Pancreas (tissue), 10 donors: ENCODE measurements around the gene FAM181A. TPM values are rescaled to one million over a fixed set of nuclear protein-coding genes. Genes with fewer than 3 reads are reported as not detected.

ENCODE experiments used
- ATAC-seq, 4 donors: fragments of 200-7000 bp; cut with Tn5 transposase; one replicate each; pipeline versions ENCODE4 v1.8.0 to v1.9.1; 2020; ENCODE audit warnings: mild to moderate bottlenecking in 4 of 4, moderate library complexity in 4 of 4
- DNase-seq, 6 donors: peaks; one replicate each; pipeline ENCODE4 v3.0.0-alpha.2; 2020
- FAIRE-seq: peaks from 2 replicates; lab custom pipeline; 2012; peaks lifted over from hg19 to GRCh38; lab: Jason Lieb, UNC
- H3K27ac ChIP-seq, 4 donors: fragments of 200-600 bp; sonication (generic); 1 replicate in 3 of 4; 2 replicates in 1 of 4; pipeline versions ENCODE4 v1.5.0 to v1.8.0; 2020
- H3K27me3 ChIP-seq, 4 donors: fragments of 200-600 bp; one replicate each; pipeline ENCODE4 v1.8.0; 2021
- H3K36me3 ChIP-seq, 3 donors: fragments of 200-600 bp; sonication (generic) in 1 of 3; one replicate each; pipeline versions ENCODE4 v1.5.0 to v1.8.0; 2020 to 2021
- H3K4me1 ChIP-seq, 3 donors: fragments of 200-600 bp; one replicate each; pipeline ENCODE4 v1.8.0; 2021
- H3K4me3 ChIP-seq, 4 donors: fragments of 200-600 bp; sonication (generic) in 2 of 4; one replicate each; pipeline versions ENCODE4 v1.5.0 to v1.8.0; 2020 to 2021
- H3K9me3 ChIP-seq, 4 donors: fragments of 200-600 bp; one replicate each; pipeline ENCODE4 v1.8.0; 2021
- WGBS, 2 donors: extraction: QIAGEN DNeasy Blood & Tissue Kit; methylation state at CpG; one replicate each; pipeline ENCODE4 v1.1.7; 2013; 5-methylcytosine and 5-hydroxymethylcytosine counted together
- intact Hi-C, 3 donors: fragments of 100-400 bp; cut with DNase I; formaldehyde crosslinking; loops; one replicate each; pipeline versions ENCODE4 v1.11.1 to v1.14.2; 2022
- polyA plus RNA-seq, 2 donors: library from polyadenylated mRNA; stranded (reverse); fragments of 200-250 nt; gene quantifications; one replicate each; pipeline ENCODE4 v1.2.3, GENCODE V29; 2013
- total RNA-seq, 6 donors: library from RNA; stranded (reverse); fragmentation: NEBNext Ultra II Directional in 4 of 6; extraction: Animal tissue kit (Norgen Biotek cat#: 25700) in 4 of 6; gene quantifications; one replicate each; pipeline versions ENCODE4 v1.2.1 to v1.2.4, GENCODE V29; 2021 to 2023
- TF ChIP-seq, protein P1 (sequence below), 4 donors: fragments of 200-600 bp; sonication (generic) in 3 of 4; IDR thresholded peaks; one replicate each; pipeline versions ENCODE4 v1.5.0 to v1.8.0; 2021; ENCODE audit warnings: antibody characterized with exemption in 4 of 4
- donor health status: healthy with polysubstance abuse.
- donor health status: DM: no; HTN: no; CAD: no; lungs with moderate emphysema.
- donor health status: DM: no; HTN: no; CAD: no.
- donor health status: control.
- donor health status: control.
- donor health status: Bipolar disorder and iron deficiency.
- donor health status: DM: yes; HTN: yes; CAD: no.
- donor health status: DM: no; HTN: no; CAD: no.
- donor health status: DM: no; HTN: no; CAD: no.
- donor health status: DM: yes; HTN: yes; CAD: no.

The FAM181A gene
- total and polyA plus RNA-seq, 8 donors = not detected

DNA sequence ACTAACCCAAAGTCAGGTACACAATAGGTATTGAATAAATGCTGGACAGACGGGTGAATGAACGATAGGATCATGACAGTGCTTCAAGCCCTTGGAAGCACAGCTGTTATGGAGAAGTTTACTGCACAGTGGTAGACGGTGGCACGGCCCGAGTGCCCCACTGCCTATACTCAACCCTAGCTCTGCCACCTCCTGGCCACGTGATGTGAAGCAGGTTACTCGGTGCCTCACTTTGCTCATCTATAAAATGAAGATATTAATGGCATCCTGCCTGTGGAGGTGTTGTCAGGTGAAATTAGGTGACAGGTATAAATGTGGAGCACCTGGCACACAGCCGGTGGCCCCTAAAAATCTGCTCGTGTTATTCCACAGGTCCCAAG, 43.4 kb downstream of the FAM181A start:
- FAIRE-seq (no peak), DNase-seq (peak in 4 of 6 donors; percentile 28 to 70 (median 60)), ATAC-seq (peak; percentile 88 to 93 (median 90))
- H3K4me1 ChIP-seq = no peaks in the 10 kb centered on the region
- intact Hi-C loops = no loop called here
- H3K9me3 ChIP-seq = no peaks in the 10 kb centered on the region
- H3K27me3 ChIP-seq = no peaks in the 10 kb centered on the region
- H3K36me3 ChIP-seq = no peaks in the 10 kb centered on the region
- 15 to 25% methylated on average over 9 of the region's 9 CpGs for WGBS, 2 donors
- TF ChIP-seq, protein P1, sequence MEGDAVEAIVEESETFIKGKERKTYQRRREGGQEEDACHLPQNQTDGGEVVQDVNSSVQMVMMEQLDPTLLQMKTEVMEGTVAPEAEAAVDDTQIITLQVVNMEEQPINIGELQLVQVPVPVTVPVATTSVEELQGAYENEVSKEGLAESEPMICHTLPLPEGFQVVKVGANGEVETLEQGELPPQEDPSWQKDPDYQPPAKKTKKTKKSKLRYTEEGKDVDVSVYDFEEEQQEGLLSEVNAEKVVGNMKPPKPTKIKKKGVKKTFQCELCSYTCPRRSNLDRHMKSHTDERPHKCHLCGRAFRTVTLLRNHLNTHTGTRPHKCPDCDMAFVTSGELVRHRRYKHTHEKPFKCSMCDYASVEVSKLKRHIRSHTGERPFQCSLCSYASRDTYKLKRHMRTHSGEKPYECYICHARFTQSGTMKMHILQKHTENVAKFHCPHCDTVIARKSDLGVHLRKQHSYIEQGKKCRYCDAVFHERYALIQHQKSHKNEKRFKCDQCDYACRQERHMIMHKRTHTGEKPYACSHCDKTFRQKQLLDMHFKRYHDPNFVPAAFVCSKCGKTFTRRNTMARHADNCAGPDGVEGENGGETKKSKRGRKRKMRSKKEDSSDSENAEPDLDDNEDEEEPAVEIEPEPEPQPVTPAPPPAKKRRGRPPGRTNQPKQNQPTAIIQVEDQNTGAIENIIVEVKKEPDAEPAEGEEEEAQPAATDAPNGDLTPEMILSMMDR (IDR thresholded peaks at IDR 0.05) = peak in 2 of 4 donors; percentile 24 to 32
- no peak overlapping the region for H3K27ac ChIP-seq
- H3K4me3 ChIP-seq = peak overlapping the region in 1 of 4 donors; percentile 22

DNA sequence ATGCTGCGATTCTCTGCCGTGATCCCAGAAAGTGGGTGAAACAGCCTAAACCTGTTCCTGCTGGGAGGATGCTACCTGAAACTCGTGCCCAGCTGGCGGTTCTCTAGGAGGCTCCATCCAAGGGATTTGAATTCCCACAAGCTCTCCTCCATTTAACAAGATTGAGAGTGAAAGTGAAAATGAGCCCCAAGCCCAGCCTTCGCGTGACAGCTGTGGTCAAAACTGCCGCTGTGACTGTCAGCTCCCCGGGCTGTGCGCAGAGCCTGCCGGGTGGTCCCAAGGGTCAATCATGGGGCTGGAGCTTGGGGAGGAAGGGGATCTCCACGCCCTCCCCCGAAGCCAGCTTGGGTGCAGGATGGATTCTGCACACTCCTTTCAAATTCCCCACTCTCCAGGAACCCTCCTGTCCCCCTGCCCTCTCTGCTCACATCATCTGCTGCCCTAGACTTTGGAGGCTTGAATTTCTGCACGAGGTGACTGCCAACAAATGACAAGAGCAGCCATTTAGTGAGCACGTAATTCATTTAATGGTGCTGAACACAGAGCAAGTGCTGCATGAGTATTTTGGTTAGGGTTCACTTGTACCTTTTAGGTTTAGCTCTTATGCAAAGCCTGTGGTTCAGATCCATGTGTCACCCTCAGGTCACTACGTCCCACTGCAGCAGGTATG, 44.0 kb downstream of the FAM181A start:
- WGBS, 2 donors = 50 to 61% methylated on average over 15 of the region's 15 CpGs

DNA sequence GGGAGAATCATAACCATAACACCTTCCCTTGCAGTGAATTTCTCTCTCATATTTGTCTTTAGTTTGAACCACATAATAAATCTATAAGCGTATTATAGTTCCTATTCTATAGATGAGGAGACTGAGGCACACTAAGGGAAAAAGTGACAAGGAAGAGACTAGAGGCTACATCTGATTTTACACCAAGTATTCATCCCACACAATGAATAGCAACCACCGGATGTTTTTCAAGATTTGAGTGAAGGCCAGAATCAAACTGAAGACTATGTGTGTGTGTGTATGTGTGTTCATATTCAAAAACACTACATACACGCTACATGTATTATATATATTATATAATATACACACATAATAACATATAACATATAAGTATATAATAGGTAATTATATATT, 44.5 kb downstream of the FAM181A start:
- 74 to 81% methylated on average over 3 of the region's 3 CpGs for WGBS, 2 donors
- no peak for ATAC-seq
- Histone ChIP-seq H3K4me3 (no peak overlapping the region), H3K27me3 (no peaks in the 10 kb centered on the region), H3K4me1 (no peaks in the 10 kb centered on the region), H3K9me3 (no peaks in the 10 kb centered on the region), H3K36me3 (no peaks in the 10 kb centered on the region), H3K27ac (no peak overlapping the region)
- DNase-seq = no peak
- no peak for FAIRE-seq
- TF ChIP-seq, protein P1 (IDR thresholded peaks at IDR 0.05) = no peak
- intact Hi-C loops = no loop called here

More for the DNA sequence above, 44.0 kb downstream of the FAM181A start:
- FAIRE-seq (no peak), DNase-seq (no peak), ATAC-seq (peak in 2 of 4 donors; percentile 31 to 32)
- Histone ChIP-seq H3K4me1 (no peaks in the 10 kb centered on the region), H3K36me3 (no peaks in the 10 kb centered on the region), H3K9me3 (no peaks in the 10 kb centered on the region), H3K27me3 (no peaks in the 10 kb centered on the region), H3K4me3 (peak overlapping the region in 1 of 4 donors; percentile 22), H3K27ac (no peak overlapping the region)
- intact Hi-C loops = no loop called here
- TF ChIP-seq, protein P1 (IDR thresholded peaks at IDR 0.05) = no peak

DNA sequence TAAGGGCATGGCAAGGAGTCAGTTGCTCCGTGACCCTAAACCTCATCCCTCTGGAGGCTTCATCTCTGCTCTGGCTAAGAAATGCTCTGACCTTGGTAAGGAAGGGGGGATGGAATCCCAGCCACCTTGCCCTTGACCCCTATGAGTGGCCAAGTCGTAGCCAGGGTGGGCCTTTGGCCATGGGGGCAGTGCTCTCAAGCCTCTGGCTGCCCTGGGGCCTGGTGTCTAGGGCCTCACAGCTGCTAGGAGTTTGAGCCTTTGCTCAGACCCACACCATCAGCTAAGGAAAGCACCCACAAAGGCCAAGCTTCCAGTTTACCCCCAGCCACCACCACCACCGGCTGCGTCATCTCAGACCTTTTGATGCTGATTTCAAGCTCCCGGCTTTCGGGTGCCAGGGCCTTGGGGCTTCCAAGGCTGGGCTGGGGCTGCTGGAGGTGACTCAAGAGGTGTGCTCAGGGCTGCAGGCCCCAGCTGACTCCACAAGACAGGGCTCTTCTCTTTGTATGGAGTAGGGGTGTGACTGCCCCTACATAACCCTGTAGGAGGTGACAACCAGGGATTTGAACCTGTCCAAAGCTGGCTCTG, 45.6 kb downstream of the FAM181A start:
- WGBS, 2 donors = 80 to 82% methylated on average over 6 of the region's 6 CpGs
- intact Hi-C loops = no loop called here
- Histone ChIP-seq H3K36me3 (no peaks in the 10 kb centered on the region), H3K9me3 (no peaks in the 10 kb centered on the region), H3K27ac (no peak overlapping the region), H3K4me3 (no peak overlapping the region), H3K27me3 (no peaks in the 10 kb centered on the region), H3K4me1 (no peaks in the 10 kb centered on the region)
- DNase-seq (no peak), ATAC-seq (no peak), FAIRE-seq (no peak)
- TF ChIP-seq, protein P1 (IDR thresholded peaks at IDR 0.05) = no peak

DNA sequence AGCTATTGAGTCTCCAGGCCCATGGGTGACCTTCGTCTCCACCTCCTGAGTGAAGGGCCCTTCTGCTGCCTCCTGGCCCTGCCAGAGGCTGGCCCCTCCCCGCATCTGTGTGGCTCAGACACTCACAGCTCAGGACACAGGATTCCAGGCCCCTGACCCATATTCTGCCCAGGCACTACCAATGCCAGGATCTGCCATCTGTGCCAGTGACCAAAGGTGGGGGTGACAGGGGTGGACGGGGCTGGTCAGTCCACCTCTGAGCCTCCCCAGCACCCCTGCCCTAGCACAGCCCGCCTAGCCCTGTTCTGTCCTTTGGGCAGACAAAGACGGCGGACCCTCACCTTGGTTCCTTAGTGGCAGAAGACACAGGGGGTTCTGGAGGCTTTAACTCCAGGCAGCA, 46.5 kb downstream of the FAM181A start:
- Histone ChIP-seq H3K9me3 (no peaks in the 10 kb centered on the region), H3K27ac (no peak overlapping the region), H3K36me3 (no peaks in the 10 kb centered on the region), H3K4me1 (no peaks in the 10 kb centered on the region), H3K4me3 (no peak overlapping the region), H3K27me3 (no peaks in the 10 kb centered on the region)
- WGBS, 2 donors = 72 to 88% methylated on average over 6 of the region's 6 CpGs
- ATAC-seq = no peak
- FAIRE-seq = no peak
- intact Hi-C loops = no loop called here
- no peak for DNase-seq
- TF ChIP-seq, protein P1 (IDR thresholded peaks at IDR 0.05) = no peak
